ENCODE data around the gene THAP4. TPM values are rescaled to one million over a fixed set of nuclear protein-coding genes. Genes with fewer than 3 reads are reported as not detected.
A peak's percentile ranks its signal among the peaks of the same experiment; 100 is the strongest.

THAP4 gene
- total and polyA plus RNA-seq, 2 of the 13 experiments (the other 11 are each of a cell fraction or from before 2014, with no cell fraction given) = 59.7 to 75.7 TPM

GRCh38 chr2:241686324-241686649 lies 49.3 kb upstream of the THAP4 start (continued):
- TF ChIP-seq ZFP41 (CRISPR knock-in tag; IDR thresholded peaks at IDR 0.05; ENCODE audit: borderline replicate concordance) (no peak), ZNF770 (CRISPR knock-in tag; IDR thresholded peaks at IDR 0.05) (peak; percentile 93), HIVEP1 (CRISPR knock-in tag; IDR thresholded peaks at IDR 0.05) (peak; percentile 67; the same call in 1 of the 2 replicates), RAD21 (CRISPR knock-in tag; IDR thresholded peaks at IDR 0.05) (0 out of 2 replicates have a peak, but pooled peaks have one; percentile 20), MXD3 (CRISPR knock-in tag; IDR thresholded peaks at IDR 0.05) (peak; percentile 4; the same call in 1 of the 2 replicates), ZNF205 (CRISPR knock-in tag; IDR thresholded peaks at IDR 0.05) (no peak)
- TF ChIP-seq, protein P1, sequence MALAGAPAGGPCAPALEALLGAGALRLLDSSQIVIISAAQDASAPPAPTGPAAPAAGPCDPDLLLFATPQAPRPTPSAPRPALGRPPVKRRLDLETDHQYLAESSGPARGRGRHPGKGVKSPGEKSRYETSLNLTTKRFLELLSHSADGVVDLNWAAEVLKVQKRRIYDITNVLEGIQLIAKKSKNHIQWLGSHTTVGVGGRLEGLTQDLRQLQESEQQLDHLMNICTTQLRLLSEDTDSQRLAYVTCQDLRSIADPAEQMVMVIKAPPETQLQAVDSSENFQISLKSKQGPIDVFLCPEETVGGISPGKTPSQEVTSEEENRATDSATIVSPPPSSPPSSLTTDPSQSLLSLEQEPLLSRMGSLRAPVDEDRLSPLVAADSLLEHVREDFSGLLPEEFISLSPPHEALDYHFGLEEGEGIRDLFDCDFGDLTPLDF (CRISPR knock-in tag; IDR thresholded peaks at IDR 0.05) = no peak

- Histone ChIP-seq H2AFZ (ENCODE audit: low read length) (no peak overlapping the region), H3K9me3 (ENCODE audit: low read length) (no peaks in the 10 kb centered on the region), H3K27me3 (ENCODE audit: control insufficient read depth in 1 of 2, insufficient read depth in 2 of 2, low read length in 2 of 2) (no peaks in the 10 kb centered on the region; a peak in 1 of 5 replicates), H4K20me1 (ENCODE audit: insufficient read depth, low read length) (no peaks in the 10 kb centered on the region), H3K79me2 (ENCODE audit: insufficient read depth, low read length) (peaks cover 19% of the 10 kb centered on the region), H3K4me2 (ENCODE audit: low read depth, low read length) (no peak overlapping the region), H3K4me3 (replicated peaks in 1 of 3; ENCODE audit: insufficient read depth in 1 of 3, low read depth in 2 of 3, low read length in 3 of 3) (no peak overlapping the region), H3K27ac (ENCODE audit: extremely low read length, insufficient read depth, low read length) (no peak overlapping the region), H3K4me1 (ENCODE audit: insufficient read depth, low read length) (peaks cover 14% of the 10 kb centered on the region), H3K9ac (ENCODE audit: insufficient read depth, low read depth, low read length) (no peak overlapping the region), H3K36me3 (replicated peaks in 1 of 2; ENCODE audit: control insufficient read depth in 1 of 2, insufficient read depth in 2 of 2, low read length in 2 of 2) (peaks cover 35 to 75% of the 10 kb centered on the region in 2 experiments)
- ChIA-PET POLR2A (no interaction called here), CTCF (ENCODE audit: low intra/inter-chr PET ratio, low total read pairs) (no interaction called here)
- no TSS peak for BruUV-seq (replicated peaks)
- FAIRE-seq (no peak), DNase-seq (ENCODE audit: low spot score) (no peak), ATAC-seq (peak; percentile 15; the same call in 2 of the 3 replicates)
- in situ Hi-C loops (cut with HindIII; ENCODE audit: extremely low pct_ligation_motif_present, low pct_unique_long_range_greater_than_20kb) (no loop called here), intact Hi-C loops (cut with micrococcal nuclease; ENCODE audit: unreplicated experiment) (no loop called here)
- WGBS (ENCODE audit: low lambda C conversion rate) = 93% methylated on average over 14 of the region's 14 CpGs
- TF ChIP-seq RBM39 (IDR thresholded peaks at IDR 0.05; ENCODE audit: low read depth, low read length, poor library complexity, severe bottlenecking) = no peak
- TF ChIP-seq RBM22 (optimal IDR thresholded peaks at IDR 0.05; ENCODE audit: low read length) = peak; percentile 19
- TF ChIP-seq FOSL2 (CRISPR knock-in tag; IDR thresholded peaks at IDR 0.05) = peak; percentile 68
- TF ChIP-seq ZNF644 (CRISPR knock-in tag; IDR thresholded peaks at IDR 0.05; ENCODE audit: low read depth) = no peak
These were observed 44.1 kb upstream of the THAP4 start for GRCh38 chr2:241680827-241681599.
